DMS53 treated with DMSO at 0.1 percent for 48 hours (cell line): ENCODE data around the gene CNTFR.

Experiments used
- DNase-seq: peaks from one replicate; lab custom pipeline; 2025; ENCODE audit not compliant: unreplicated experiment; lab: John Stamatoyannopoulos, UW

Gene CNTFR

DNA sequence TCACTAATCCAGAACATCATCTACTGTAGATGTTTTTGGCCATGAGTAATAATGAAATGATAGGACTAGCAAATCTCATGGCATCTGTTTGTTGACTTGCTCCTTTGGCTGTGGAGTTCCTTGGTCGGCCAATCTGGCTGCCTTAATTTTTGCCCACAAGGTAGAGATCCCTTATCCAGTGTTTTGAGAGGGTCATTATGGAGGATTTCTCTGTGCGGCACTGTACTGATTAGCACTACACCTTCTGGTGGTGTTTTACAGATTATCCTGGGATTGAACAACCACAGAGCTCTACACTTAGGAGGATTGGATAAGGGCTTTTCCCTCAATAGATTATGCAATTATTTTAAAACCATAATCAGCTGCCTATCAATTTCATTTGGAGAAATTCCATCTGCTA, 63.5 kb downstream of the CNTFR start:
- no peak for DNase-seq

DNA sequence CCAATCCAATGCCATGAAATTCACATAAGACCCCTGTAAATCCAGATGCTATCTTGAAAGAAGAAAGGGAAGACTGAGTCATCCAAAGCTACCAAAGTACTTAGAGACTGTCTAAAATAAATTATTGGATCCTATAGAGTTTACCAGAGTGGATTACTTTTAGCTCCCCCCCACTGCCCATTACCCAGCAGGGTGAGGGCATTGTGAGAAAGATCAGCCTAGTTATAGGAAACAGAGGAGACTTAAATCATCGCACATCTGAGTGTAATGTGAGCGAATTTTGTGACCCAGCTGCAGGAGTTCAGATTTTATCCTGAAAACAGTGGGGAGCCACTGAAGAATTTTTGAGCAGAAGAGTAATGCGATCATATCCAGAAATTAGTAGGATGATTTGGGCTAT, 65.2 kb downstream of the CNTFR start:
- no peak for DNase-seq

DNA sequence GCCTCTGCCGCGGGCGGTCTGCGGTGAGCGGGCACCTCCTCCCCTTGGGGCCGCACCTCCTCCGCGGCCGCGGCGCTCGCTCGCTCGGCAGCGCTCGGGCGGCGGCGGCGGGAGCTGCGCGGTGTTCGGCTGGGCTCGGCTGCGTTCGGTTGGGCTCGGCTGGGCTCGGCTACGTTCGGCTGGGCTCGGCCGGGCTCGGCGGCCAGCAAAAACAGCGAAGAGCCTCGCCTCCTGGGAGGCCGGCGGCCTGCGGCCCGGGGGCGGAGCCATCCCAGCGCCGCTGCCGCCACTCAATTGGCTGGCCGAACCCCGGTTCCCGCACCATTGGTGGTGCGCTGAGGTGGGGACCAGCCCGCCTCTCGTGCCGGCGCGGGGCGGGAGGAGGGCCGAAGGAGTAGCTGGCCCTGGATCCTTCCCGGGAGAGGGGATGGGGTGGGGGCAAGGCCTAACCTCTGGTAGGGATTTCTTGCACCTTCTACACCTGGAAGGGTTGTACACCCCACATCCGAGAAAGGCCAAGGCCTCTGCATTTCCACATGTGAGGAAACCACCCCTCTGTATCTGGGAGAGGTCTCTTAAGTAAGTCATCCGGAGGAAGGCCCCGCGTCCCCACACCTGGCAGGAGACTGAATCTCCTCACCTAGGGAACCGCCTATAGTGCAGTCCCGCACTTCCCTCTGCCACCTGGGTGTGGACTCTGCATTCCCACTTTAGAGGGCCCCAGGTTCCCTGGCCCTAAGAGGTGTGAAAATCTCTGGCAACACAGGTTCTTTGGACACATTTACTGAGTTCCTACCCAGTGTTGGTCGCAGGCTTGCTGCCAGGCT, 66.3 kb downstream of the CNTFR start, which contains the start of gene ENHO:
TSS of gene ENHO (minus strand) at position 20 of the 827 bp plus-strand sequence. CDS start 1,295 bp downstream, outside the sequence.
- DNase-seq, result peak; percentile 71

DNA sequence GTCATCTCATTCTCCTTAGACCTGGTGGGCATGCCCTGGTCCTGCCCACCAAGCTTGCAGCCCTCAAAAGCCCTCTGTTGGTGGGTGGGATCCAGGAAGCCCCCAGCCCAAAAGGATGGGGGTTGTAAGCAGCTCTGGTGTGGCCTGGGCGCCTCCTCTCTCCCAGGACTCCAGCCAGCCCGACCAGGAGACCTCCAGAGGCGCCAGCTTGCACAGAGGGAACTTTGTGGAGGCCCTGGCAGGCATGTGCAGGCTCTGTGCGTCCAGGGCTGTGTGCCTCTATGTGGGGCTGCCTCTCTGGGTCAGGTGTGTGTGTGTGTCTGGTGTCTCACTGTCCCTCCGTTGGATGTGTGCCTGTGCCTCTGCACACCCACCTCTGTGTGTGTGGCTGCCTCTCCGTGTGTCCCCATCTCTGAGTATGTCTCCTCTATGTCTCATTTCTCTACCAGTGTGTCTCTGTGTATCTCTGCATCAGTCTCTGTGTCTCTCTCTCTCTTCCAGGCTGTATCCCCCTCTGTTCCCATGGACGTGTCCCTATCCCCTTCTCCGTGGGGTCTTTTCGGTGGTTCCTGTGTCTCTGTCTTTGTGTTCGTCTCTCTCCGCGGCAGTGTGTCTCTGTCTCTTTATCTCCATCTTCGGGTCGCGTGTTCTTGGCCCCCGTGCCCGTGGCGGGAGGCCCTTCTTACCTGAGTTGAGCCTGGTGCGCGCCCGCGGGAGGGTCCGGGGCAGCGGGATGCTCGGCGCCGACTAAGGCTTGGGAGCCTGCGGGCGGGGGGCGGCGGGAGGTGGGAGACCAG, 67.2 kb downstream of the CNTFR start:
- DNase-seq, result no peak

DNA sequence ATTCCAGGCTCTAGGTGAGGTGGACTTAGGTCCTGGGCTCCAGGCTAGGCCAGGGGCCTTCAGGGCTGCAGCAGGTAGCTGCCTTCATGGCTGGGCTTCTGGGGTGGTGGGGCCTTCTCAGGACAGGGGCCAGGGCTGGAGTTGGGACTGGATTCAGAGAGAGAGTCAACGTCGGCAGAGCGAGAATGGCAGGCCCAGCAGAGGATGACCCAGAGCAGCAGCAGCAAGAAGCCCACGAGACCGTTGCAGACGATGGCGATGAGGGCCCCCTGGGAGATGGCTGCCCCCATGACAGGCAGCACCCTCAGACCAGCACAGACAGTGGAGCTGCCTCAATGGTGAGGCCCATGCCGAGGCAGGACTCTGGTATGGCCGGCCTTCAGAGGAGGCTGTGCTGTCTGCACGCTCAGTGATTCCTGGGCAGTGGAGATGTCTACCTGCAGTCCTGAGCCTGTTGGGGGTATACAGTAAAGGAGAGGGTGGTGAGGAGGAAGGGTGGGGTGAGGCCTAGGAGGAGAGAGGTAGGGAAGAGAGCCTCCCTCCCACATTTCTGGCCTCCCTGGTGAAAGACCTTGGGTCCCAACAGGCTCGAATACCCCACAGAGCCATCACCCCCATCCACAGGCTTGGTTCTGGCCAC, 68.0 kb downstream of the CNTFR start:
- DNase-seq, result no peak

DNA sequence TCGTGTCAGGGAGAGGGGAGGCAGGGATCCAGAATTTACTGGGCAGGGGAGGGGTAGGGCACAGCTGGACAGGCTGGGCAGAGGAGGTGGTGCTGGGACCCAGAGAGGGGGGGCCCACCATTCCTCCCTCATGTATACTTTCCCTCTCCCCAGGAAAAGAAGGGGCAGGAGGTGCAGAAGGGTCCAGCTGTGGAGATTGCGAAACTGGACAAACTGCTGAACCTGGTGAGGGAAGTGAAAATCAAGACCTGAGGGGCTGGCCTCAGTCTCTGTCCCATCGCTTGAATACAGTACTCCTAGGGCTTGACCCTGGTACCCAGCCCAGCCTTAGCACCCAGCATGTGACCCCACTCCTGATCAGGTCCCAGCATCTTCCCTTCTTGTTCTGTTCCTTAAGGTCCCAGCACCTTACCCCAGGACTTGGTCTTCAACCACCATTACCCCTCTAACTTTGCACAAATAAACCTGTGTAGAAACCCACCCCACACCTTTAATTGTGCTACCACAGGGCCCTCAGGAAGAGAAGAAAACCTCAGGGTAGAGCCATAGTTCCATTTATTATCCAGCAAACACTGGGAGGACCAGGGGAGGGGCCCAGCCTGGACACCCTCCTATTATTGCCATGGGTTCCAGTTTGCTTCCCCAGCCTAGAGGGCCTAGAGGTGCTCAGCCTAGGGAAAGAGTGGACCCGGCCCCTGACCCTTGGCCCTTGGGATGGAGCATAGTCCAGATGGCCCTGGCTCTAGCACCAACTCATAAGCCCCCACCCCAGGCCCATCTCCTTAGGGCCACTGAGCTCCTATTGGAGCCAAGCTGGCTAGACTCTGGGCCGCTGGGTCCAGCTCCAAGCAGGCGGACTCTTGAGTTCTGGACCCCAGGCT, 68.8 kb downstream of the CNTFR start:
- DNase-seq, result no peak

DNA sequence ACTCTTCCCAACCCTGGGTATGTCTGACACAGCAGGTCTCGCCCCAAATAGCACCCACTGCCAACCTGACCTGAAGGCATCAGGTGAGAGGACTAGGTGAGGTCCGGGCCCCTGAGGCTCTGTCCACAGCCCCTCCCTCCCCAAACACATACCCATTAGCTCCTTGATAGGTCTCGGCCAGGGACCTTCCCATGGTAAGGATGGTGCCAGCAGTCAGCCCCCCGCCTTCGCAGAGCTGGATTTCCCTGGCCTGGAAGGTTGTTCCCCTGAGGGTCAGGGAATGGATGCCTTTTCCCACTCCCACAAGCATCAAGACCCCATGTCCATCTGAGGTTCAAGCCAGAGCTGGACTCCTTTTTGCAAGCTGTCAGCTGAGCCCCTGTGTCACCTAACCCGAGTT, 69.4 kb downstream of the CNTFR start:
- no peak for DNase-seq

DNA sequence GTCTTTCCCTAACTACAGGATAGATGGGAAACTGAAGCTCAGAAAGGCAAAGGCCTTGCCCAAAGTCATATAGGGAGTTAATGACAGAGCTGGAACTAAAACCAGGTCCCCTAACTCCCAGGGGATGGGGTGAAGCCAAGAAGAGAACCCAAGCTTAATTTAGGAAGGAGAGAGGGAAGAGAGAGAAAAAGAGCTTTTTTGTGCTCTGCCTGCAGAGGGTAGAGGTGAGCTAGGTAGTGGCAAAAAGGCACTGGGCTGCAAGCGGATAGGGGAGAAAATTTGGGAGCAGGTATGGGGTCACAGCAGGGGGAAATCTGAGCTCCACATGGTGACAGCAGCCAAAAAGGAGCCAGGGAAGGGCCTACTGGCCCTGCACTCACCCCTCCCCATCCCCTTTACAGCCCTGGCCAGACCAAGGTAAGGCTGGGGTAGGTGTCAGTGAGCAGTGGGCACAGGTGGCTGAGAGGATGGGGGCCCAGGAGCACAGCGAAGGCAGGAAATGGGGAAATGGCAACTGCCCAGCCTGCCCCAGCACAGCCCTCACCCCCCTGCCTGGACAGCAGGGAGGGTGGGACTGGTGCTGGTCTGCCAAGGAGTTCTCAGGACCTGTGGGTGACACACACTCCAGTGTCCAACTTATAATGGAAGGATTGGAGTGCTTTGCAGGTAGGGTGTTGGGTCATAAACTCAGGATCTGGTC, 70.1 kb downstream of the CNTFR start:
- DNase-seq, result no peak

DNA sequence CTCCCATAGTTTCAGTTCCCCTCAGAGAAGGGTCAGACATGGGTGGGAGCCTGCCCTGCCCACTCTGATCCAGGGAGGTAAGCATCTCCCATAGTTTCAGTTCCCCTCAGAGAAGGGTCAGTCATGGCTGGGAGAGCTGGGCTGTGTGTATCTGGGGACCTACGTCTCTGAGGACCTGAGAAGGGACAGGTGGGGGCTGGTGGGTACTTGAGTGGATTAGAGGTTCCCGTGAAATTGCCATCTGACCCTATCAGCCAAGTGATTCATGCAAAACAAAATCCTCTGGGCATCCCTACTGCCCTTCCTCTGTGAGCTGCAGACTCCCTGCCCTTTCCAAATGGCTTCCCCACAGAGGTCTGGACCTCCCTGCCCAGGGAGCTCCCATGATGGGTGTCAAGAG, 70.6 kb downstream of the CNTFR start:
- DNase-seq, result no peak

DNA sequence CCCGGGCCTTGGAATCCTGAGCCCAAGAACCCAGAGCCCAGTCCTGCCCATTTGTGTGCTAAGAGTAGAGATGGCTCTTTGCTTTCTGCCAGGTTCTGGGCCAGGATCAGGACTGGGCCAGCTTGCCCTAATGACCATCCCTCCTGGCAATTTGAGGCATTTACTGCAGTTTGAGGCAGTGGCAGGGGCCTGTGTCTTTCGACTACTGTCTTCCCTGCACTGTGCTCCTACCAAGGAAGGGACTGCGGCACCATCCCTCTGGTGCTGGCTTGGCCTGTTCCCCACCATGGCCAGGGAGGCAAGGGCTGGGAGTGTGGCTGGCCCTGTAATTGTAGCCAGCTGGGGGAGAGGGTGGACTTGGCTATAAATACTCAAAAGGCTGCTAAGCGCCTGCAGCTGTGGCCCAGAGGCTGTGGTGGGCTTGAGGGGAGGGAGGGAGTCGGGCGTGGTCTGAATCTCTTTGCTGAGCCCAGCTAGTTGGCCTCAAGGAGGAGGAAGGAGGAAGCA, 71.4 kb downstream of the CNTFR start:
- DNase-seq, result no peak

DNA sequence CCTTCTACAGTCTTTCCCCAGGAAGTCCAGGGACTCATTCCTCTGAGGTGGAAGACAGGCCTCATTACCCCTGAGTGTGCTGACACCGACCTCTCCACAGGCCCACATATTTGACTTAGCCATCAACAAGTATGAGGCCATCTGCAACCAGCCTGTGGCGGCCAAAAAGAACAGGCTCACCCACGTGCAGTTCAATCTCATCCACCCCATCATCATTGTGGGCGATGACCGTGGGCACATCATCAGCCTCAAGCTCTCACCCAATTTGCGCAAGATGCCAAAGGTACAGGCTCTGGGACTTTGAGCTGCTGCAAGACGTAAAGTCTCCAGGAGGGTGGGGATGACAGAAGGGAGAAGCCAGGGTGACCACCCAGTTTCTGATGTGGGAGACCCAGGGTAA, 72.3 kb downstream of the CNTFR start:
- DNase-seq, result no peak

DNA sequence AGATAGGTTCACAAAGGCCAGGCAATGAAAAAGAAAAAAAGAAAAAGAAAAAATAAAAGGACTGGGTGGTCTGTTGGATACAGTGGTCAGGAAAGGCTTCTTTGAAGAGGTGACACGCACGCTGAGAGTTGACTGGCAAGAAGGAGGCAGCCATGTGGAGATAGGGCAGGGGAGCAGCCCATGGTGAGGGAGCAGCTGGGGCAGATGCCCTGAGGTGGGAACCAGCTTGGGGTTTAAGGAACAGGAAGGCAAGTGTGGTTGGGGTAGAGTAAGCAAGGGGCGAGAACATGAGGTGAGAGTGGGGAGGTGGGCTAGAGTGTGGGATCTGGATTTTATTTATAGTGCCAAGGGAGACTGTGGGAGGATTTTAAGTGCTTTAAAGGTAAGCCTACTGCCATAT, 73.6 kb downstream of the CNTFR start:
- no peak for DNase-seq

DNA sequence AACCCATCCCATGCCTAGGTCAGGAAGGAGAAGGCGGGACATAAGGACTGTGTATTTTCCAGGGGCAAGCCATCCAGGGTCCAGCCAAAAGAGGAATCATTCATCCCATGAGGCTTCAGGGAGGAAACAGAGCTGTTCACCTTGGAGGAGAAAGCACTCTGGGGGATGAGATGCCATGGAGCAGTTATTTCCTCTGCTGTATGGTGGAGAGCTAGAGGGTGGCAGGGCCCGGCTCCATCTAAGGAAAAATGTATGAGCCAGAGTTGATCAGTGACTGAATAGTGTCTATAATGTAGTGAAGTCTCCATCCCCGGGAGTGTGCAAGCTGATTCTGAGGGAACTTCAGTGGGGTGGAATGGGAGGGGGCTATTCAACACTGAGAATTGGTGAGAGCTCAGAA, 74.7 kb downstream of the CNTFR start:
- no peak for DNase-seq

DNA sequence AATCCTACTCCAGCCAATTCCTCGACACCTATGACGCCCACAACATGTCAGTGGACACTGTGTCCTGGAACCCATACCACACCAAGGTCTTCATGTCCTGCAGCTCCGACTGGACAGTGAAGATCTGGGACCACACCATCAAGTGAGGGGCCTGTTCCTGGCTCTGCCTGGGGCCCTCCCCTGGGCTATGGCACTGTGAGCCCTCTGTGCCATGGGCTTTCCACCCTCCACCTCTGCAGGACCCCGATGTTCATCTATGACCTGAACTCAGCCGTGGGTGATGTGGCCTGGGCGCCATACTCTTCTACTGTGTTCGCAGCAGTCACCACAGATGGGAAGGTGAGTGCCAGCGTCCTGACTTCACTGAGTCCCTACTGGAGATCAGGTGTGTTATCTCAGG, 75.1 kb downstream of the CNTFR start:
- no peak for DNase-seq

DNA sequence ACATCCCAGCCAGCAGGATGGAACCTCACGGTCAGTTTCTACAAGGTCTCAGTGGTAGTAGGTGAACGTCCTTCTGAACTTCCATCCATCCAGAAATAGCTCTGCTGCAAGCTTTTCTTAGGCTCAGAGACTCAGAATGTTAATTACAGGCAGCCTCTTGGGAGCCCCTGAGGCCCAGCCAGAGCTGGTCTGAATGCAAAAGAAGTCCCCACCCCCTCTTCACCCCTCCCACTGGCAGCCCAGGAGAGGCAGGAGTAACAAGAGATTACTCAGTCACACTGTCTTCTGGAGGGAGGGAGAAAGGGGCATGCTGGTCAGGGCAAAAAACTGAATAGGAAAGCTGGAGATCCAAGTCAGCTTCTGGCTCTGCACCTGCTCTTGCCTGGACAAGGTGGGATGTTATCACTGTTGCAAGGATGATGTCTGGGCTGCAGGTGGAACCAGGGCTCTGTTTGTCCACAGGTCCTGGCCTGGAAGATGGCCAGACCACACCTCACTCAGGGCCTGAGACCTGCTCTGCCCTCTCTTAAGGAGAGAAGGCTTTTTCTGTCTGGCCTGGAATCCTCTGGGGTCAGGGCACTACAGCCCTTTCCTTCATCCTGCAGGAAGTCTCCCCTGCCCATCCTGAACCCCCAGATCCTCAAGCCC, 75.8 kb downstream of the CNTFR start:
- DNase-seq, result no peak

DNA sequence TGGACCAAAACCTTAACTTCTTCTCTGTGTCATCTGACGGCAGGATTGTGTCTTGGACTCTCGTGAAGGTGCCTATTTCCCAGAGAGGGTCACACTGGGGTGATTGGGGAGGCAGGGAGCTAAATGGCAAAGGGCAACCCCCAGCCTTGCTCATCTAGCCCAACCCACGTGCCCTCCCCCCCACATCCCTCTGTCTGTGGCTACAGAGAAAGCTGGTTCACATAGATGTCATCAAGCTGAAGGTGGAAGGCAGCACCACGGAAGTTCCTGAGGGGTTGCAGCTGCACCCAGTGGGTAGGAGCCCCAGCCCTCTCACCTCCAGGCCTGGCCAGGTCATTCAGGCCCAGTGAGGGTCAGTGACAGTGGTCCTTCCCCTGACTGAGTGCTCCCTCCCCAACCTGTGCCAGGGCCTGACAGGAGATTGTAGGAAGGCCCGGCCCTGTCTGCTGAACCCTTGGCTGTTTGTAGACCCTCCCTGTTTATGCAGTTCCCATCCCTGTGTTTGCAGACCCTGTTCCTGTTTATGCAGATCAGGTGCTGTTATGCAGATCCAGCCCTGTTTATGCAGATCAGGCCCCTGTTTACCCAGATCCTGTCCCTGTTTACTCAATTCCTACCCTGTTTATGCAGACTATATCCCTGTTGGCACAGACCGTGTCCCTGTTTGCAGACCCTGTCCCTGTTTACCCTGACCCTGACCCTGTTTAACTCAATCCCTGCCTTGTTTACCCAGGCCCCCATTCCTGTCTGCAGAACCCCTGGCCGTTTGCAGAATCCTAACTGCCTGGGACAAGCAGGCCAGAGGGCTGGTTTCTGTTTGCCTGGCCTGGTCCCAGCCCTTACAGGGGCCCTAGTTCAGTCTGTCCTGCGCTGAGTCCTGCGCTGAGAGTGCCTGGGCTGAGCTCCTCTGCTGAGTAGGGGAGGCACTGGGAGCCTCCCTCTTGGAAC, 77.1 kb downstream of the CNTFR start:
- no peak for DNase-seq

DNA sequence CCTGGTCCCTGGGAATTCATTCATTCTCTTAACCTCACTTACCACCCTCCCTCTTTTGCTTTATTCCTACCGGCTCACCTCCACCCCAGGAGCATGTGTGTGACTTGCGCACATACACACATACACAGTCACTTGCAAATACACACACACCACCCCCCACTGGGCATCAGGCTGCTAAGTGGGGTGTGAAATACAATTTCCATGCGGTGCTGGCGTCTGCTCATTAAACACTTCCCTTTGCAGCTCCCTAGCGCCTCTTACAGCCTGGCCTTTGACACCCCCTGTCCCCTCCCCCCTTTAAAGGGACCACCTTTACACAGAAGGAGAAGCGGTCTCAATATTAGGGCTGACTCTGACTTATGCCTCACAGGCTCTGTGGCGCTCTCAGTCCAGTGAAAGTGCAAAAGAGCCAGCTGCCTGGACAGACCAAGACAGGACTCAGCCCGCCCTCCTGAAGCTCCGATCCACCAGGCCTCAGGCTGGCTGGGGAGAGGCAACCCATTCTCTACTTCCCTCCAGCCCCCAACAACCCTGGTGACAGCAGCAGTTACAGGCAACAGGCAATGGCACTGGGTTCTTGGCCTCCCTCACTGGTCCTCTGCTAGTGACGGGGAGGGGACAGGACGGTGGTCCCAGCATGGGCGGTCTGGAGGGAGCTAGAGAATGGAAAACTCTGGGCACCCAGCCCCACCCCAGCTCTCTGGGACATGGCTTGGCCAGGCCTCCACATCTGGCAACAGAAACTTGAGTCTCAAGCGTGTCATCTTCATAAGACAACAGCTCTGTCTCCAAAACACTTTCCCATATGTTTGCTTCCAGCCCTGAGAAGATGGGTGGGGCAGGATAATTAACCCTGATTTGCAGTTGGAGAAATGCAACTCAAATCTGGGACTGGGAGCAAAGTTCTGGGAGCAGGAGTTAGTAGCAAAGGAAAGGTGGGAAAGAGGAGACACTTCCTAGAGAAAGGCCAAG, 78.7 kb downstream of the CNTFR start:
- DNase-seq, result no peak
